Progenitor cell of endocrine pancreas (in vitro differentiated cells): ENCODE data around the gene COX10. TPM values are rescaled to one million over a fixed set of nuclear protein-coding genes. Genes with fewer than 3 reads are reported as not detected.

Experiments
- DNase-seq: peaks from one replicate; pipeline ENCODE4 v3.0.0; 2021; ENCODE audit warnings: low spot score; ENCODE audit not compliant: unreplicated experiment
- H3K27ac Mint-ChIP-seq: 2 replicates; pipeline ENCODE4 v1.8.0; 2021; ENCODE audit warnings: mild to moderate bottlenecking, moderate library complexity, mixed read lengths
- H3K27me3 Mint-ChIP-seq: 2 replicates; pipeline ENCODE4 v1.8.0; 2021; ENCODE audit warnings: mixed read lengths
- H3K36me3 Mint-ChIP-seq: 2 replicates; pipeline ENCODE4 v1.8.0; 2022; ENCODE audit warnings: mixed read lengths; ENCODE audit not compliant: insufficient read depth
- H3K4me1 Mint-ChIP-seq: 2 replicates; pipeline ENCODE4 v1.8.0; 2021; ENCODE audit warnings: low read depth, mixed read lengths
- H3K4me3 Mint-ChIP-seq: 2 replicates; pipeline ENCODE4 v1.8.0; 2021; ENCODE audit warnings: low read depth, mild to moderate bottlenecking, moderate library complexity, mixed read lengths
- H3K9me3 Mint-ChIP-seq: 2 replicates; pipeline ENCODE4 v1.8.0; 2021; ENCODE audit warnings: low read depth, mixed read lengths
- CTCF ChIP-seq: fragments of 200-600 bp; sonication (generic); IDR thresholded peaks from one replicate; pipeline ENCODE4 v1.5.0; 2021; ENCODE audit warnings: antibody characterized with exemption, mild to moderate bottlenecking; ENCODE audit not compliant: unreplicated experiment
- total RNA-seq: library from RNA; stranded (reverse); gene quantifications from 2 replicates; pipeline ENCODE4 v1.2.1, GENCODE V29; 2021

COX10 gene
- total RNA-seq, 1 donor from 2014 or later, result 24.0 TPM

GRCh38 chr17:14245002-14245401 is 175.7 kb downstream of the COX10 start:
- no peak overlapping the region for H3K27ac Mint-ChIP-seq
- no peak for DNase-seq
- no peaks in the 10 kb centered on the region for H3K36me3 Mint-ChIP-seq
- H3K4me3 Mint-ChIP-seq, result no peak overlapping the region
- no peaks in the 10 kb centered on the region for H3K27me3 Mint-ChIP-seq
- TF ChIP-seq CTCF, result no peak
- H3K9me3 Mint-ChIP-seq, result no peaks in the 10 kb centered on the region
- peaks cover 1% of the 10 kb centered on the region for H3K4me1 Mint-ChIP-seq

DNA sequence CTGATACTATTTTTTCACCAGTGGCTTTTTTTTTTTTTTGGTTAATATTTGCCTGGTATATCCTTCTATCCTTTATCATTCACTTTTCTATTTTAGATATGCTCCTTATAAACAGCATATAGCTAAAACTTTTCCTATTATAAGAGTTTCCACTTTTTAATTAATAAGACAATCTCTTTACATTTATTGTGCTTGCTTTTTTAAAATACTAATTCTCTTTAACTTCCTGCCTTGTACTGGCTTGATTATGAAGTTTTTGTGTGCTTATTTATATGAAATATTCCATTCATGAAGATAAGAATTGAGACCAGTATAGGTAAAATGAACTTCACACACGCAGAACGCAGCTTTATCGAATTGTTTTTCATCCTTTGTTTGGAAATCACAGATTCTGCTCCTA is 176.3 kb downstream of the COX10 start:
- H3K4me1 Mint-ChIP-seq, result peaks cover 1% of the 10 kb centered on the region
- no peak overlapping the region for H3K27ac Mint-ChIP-seq
- no peak for DNase-seq
- no peaks in the 10 kb centered on the region for H3K27me3 Mint-ChIP-seq
- H3K4me3 Mint-ChIP-seq, result no peak overlapping the region
- no peak for TF ChIP-seq CTCF
- H3K36me3 Mint-ChIP-seq, result no peaks in the 10 kb centered on the region
- no peaks in the 10 kb centered on the region for H3K9me3 Mint-ChIP-seq

Other genes with a start within 250 kb of the COX10 start
- not detected in 2 replicates for gene CDRT15, start 167.4 kb downstream of the COX10 start, total RNA-seq
- gene HS3ST3B1, start 231.6 kb downstream of the COX10 start, total RNA-seq, result 14.2 and 16.7 TPM in 2 replicates